Esophagus squamous epithelium (tissue), 5 donors: Measurements from ENCODE around the gene CTNNA3. TPM values are rescaled to one million over a fixed set of nuclear protein-coding genes. Genes with fewer than 3 reads are reported as not detected.

Experiments used
- DNase-seq: peaks from one replicate; lab custom pipeline; 2025; lab: John Stamatoyannopoulos, UW
- H3K27ac ChIP-seq, 4 donors: fragments of 200-600 bp; sonication (generic); one replicate each; pipeline ENCODE4 v1.5.1; 2016 to 2019; ENCODE audit warnings: mild to moderate bottlenecking in 1 of 4
- H3K27me3 ChIP-seq, 4 donors: fragments of 200-600 bp; sonication (generic); 1 replicate in 3 of 4; 2 replicates in 1 of 4; pipeline versions ENCODE4 v1.5.1 to v1.6.0; 2017 to 2021; ENCODE audit warnings: antibody characterized with exemption in 1 of 4
- H3K36me3 ChIP-seq, 3 donors: fragments of 200-600 bp; sonication (generic); one replicate each; pipeline ENCODE4 v1.5.1; 2016 to 2019
- H3K4me1 ChIP-seq, 3 donors: fragments of 200-600 bp; sonication (generic); one replicate each; pipeline ENCODE4 v1.5.1; 2017 to 2019
- H3K4me3 ChIP-seq, 4 donors: fragments of 200-600 bp; sonication (generic); 1 replicate in 3 of 4; 2 replicates in 1 of 4; pipeline ENCODE4 v1.5.1; 2016 to 2019; ENCODE audit warnings: mild to moderate bottlenecking in 2 of 4, moderate library complexity in 1 of 4
- H3K9me3 ChIP-seq, 3 donors: fragments of 200-600 bp; sonication (generic); one replicate each; pipeline ENCODE4 v1.5.1; 2016 to 2019
- CTCF ChIP-seq, 6 experiments: fragments of 450-650 bp in 4 of 6; fragments of 200-600 bp in 2 of 6; sonication (generic) in 2 of 6; IDR thresholded peaks; one replicate each; pipeline ENCODE4 v1.5.1; 2016 to 2019; ENCODE audit warnings: antibody characterized with exemption in 6 of 6, mild to moderate bottlenecking in 4 of 6, moderate library complexity in 4 of 6
- POLR2A ChIP-seq, 4 donors: fragments of 450-650 bp; IDR thresholded peaks; one replicate each; pipeline ENCODE4 v1.6.1; 2017; ENCODE audit warnings: antibody characterized with exemption in 4 of 4, mild to moderate bottlenecking in 4 of 4, moderate library complexity in 3 of 4
- WGBS, 2 donors: methylation state at CpG; one replicate each; pipeline ENCODE4 v1.1.5; 2018; 5-methylcytosine and 5-hydroxymethylcytosine counted together
- intact Hi-C: fragments of 100-400 bp; cut with DNase I; formaldehyde crosslinking; loops from one replicate; pipeline ENCODE4 v1.15.0; 2022
- total RNA-seq, 4 donors: library from RNA; depleted of rRNA; stranded (reverse); fragments of >200 nt; gene quantifications; one replicate each; pipeline ENCODE4 v1.1.0, GENCODE V29; 2016
- donor health status: DM: yes; HTN: yes; CAD: no.

Gene CTNNA3
- total RNA-seq, 4 donors from 2014 or later = 0.29 to 1.9 (median 0.61) TPM; not detected in 1

- TF ChIP-seq POLR2A (IDR thresholded peaks at IDR 0.05) = no peak
- TF ChIP-seq CTCF (IDR thresholded peaks at IDR 0.05) = no peak
- Histone ChIP-seq H3K4me1 (no peaks in the 10 kb centered on the region), H3K27ac (no peak overlapping the region), H3K9me3 (no peaks in the 10 kb centered on the region), H3K36me3 (no peaks in the 10 kb centered on the region), H3K27me3 (no peaks in the 10 kb centered on the region), H3K4me3 (no peak overlapping the region)
- intact Hi-C loops = no loop called here
- DNase-seq = no peak
Measured at GRCh38 chr10:67043041-67043440, 653.0 kb downstream of the CTNNA3 start.

GRCh38 chr10:67036808-67037207, 659.2 kb downstream of the CTNNA3 start:
- Histone ChIP-seq H3K4me1 (no peaks in the 10 kb centered on the region), H3K27ac (no peak overlapping the region), H3K9me3 (no peaks in the 10 kb centered on the region), H3K36me3 (no peaks in the 10 kb centered on the region), H3K4me3 (no peak overlapping the region), H3K27me3 (no peaks in the 10 kb centered on the region)
- no peak for DNase-seq
- no peak for TF ChIP-seq POLR2A (IDR thresholded peaks at IDR 0.05)
- no peak for TF ChIP-seq CTCF (IDR thresholded peaks at IDR 0.05)
- 66 to 82% methylated on average over 2 of the region's 2 CpGs for WGBS, 2 donors
- intact Hi-C loops = no loop called here

- H3K36me3 ChIP-seq = no peaks in the 10 kb centered on the region
- H3K4me3 ChIP-seq = no peak overlapping the region
- no peaks in the 10 kb centered on the region for H3K9me3 ChIP-seq
- WGBS, 2 donors = 94 to 96% methylated on average over 9 of the region's 9 CpGs
- intact Hi-C loops = no loop called here
- no peak overlapping the region for H3K27ac ChIP-seq
- H3K4me1 ChIP-seq = no peaks in the 10 kb centered on the region
- H3K27me3 ChIP-seq = no peaks in the 10 kb centered on the region
- no peak for DNase-seq
- TF ChIP-seq POLR2A (IDR thresholded peaks at IDR 0.05) = no peak
- TF ChIP-seq CTCF (IDR thresholded peaks at IDR 0.05) = no peak
Measured at GRCh38 chr10:67033878-67034277, 662.1 kb downstream of the CTNNA3 start.

GRCh38 chr10:67022099-67022498, 673.9 kb downstream of the CTNNA3 start:
- intact Hi-C loops = no loop called here
- DNase-seq = no peak
- no peaks in the 10 kb centered on the region for H3K36me3 ChIP-seq

GRCh38 chr10:67017218-67017617, 678.8 kb downstream of the CTNNA3 start:
- no peak overlapping the region for H3K4me3 ChIP-seq
- no peaks in the 10 kb centered on the region for H3K36me3 ChIP-seq
- intact Hi-C loops = no loop called here
- no peaks in the 10 kb centered on the region for H3K27me3 ChIP-seq
- H3K4me1 ChIP-seq = no peaks in the 10 kb centered on the region
- no peak overlapping the region for H3K27ac ChIP-seq
- H3K9me3 ChIP-seq = no peaks in the 10 kb centered on the region
- 69 to 70% methylated on average over 2 of the region's 2 CpGs for WGBS, 2 donors
- DNase-seq = no peak
- TF ChIP-seq POLR2A (IDR thresholded peaks at IDR 0.05) = no peak
- TF ChIP-seq CTCF (IDR thresholded peaks at IDR 0.05) = no peak

More at GRCh38 chr10:67022099-67022498, 673.9 kb downstream of the CTNNA3 start:
- Histone ChIP-seq H3K27ac (no peak overlapping the region), H3K4me3 (no peak overlapping the region), H3K27me3 (no peaks in the 10 kb centered on the region), H3K9me3 (no peaks in the 10 kb centered on the region), H3K4me1 (no peaks in the 10 kb centered on the region)
- TF ChIP-seq POLR2A (IDR thresholded peaks at IDR 0.05) = no peak

GRCh38 chr10:67015225-67015624, 680.8 kb downstream of the CTNNA3 start:
- Histone ChIP-seq H3K27me3 (no peaks in the 10 kb centered on the region), H3K4me1 (no peaks in the 10 kb centered on the region), H3K9me3 (no peaks in the 10 kb centered on the region), H3K36me3 (no peaks in the 10 kb centered on the region), H3K4me3 (no peak overlapping the region), H3K27ac (no peak overlapping the region)
- DNase-seq = no peak
- intact Hi-C loops = no loop called here
- 22 to 48% methylated on average over 1 of the region's 1 CpG for WGBS, 2 donors
- TF ChIP-seq CTCF (IDR thresholded peaks at IDR 0.05) (no peak), POLR2A (IDR thresholded peaks at IDR 0.05) (no peak)
